Urothelium cell line (cell line): ENCODE measurements around the gene GPSM1.
"Not testable (repeated sequence)": the region's sequence is repeated elsewhere in the genome, so short reads cannot be mapped to it uniquely, and the experiment has no call there.

Source experiments
- DNase-seq: peaks from one replicate; pipeline ENCODE4 v3.0.0; 2011; ENCODE audit warnings: low spot score, mixed read lengths
- FAIRE-seq: peaks from 2 replicates; lab custom pipeline; 2011; peaks lifted over from hg19 to GRCh38; lab: Jason Lieb, UNC

Gene GPSM1

GRCh38 chr9:136341769-136342168, 14.4 kb downstream of the GPSM1 start:
- FAIRE-seq (no peak), DNase-seq (no peak)

GRCh38 chr9:136342181-136343120, 15.1 kb downstream of the GPSM1 start:
- DNase-seq: peak; percentile 35
- no peak for FAIRE-seq

- FAIRE-seq (no peak), DNase-seq (no peak)
Observed at GRCh38 chr9:136343121-136343883, 16.0 kb downstream of the GPSM1 start.

- FAIRE-seq: no peak
- no peak for DNase-seq
Observed at GRCh38 chr9:136343884-136344269, 16.5 kb downstream of the GPSM1 start.

GRCh38 chr9:136344544-136345280, 17.4 kb downstream of the GPSM1 start:
- DNase-seq: no peak
- FAIRE-seq: no peak

GRCh38 chr9:136345281-136346156, 18.2 kb downstream of the GPSM1 start:
- no peak for DNase-seq

GRCh38 chr9:136346157-136346481, 18.8 kb downstream of the GPSM1 start:
- DNase-seq (no peak), FAIRE-seq (no peak)

More at GRCh38 chr9:136345281-136346156, 18.2 kb downstream of the GPSM1 start:
- FAIRE-seq: no peak

- no peak for FAIRE-seq
- DNase-seq: no peak
Observed at GRCh38 chr9:136346927-136347465, 19.7 kb downstream of the GPSM1 start.

GRCh38 chr9:136347472-136348256, 20.3 kb downstream of the GPSM1 start:
- FAIRE-seq (no peak), DNase-seq (no peak)

GRCh38 chr9:136348691-136349090, 21.4 kb downstream of the GPSM1 start:
- FAIRE-seq (no peak), DNase-seq (no peak)

- FAIRE-seq (no peak), DNase-seq (no peak)
Observed at GRCh38 chr9:136349546-136349945, 22.2 kb downstream of the GPSM1 start.

- no peak for FAIRE-seq
- no peak for DNase-seq
Observed at GRCh38 chr9:136351252-136351800, 24.0 kb downstream of the GPSM1 start.

- not testable (repeated sequence) for FAIRE-seq, DNase-seq
Observed at GRCh38 chr9:136351868-136352267, 24.5 kb downstream of the GPSM1 start.

- FAIRE-seq (no peak), DNase-seq (no peak)
Observed at GRCh38 chr9:136352682-136353081, 25.3 kb downstream of the GPSM1 start.

GRCh38 chr9:136353088-136353487, 25.7 kb downstream of the GPSM1 start:
- FAIRE-seq: no peak

GRCh38 chr9:136353757-136354488, 26.6 kb downstream of the GPSM1 start:
- DNase-seq (no peak), FAIRE-seq (no peak)

More at GRCh38 chr9:136353088-136353487, 25.7 kb downstream of the GPSM1 start:
- no peak for DNase-seq

- peak; percentile 32 for DNase-seq
Observed at GRCh38 chr9:136354592-136355085, 27.3 kb downstream of the GPSM1 start.

More at GRCh38 chr9:136354592-136355085, 27.3 kb downstream of the GPSM1 start:
- FAIRE-seq: peak; percentile 53
